Measurements from ENCODE around the gene MANEAL. TPM values are rescaled to one million over a fixed set of nuclear protein-coding genes. Genes with fewer than 3 reads are reported as not detected.
A peak's percentile ranks its signal among the peaks of the same experiment; 100 is the strongest.

The MANEAL gene
- total RNA-seq, 1 experiment from 2014 or later, result 22.7 TPM

- no peak overlapping the region for H3K4me3 Mint-ChIP-seq
- DNase-seq, result peak; percentile 82
- Histone ChIP-seq H2BK120ac (ENCODE audit: low read depth, low read length, poor library complexity, severe bottlenecking) (no peak overlapping the region), H2BK12ac (ENCODE audit: insufficient read length, low read depth, low read length) (no peak overlapping the region), H3K79me1 (ENCODE audit: insufficient read depth, low read depth, low read length, poor library complexity, severe bottlenecking) (peaks cover 9% of the 10 kb centered on the region), H3K27me3 (ENCODE audit: insufficient read depth, low read length) (no peaks in the 10 kb centered on the region), H2BK20ac (ENCODE audit: low read depth, low read length, poor library complexity, severe bottlenecking) (no peak overlapping the region), H2BK5ac (ENCODE audit: insufficient read length, low read length) (no peak overlapping the region), H3K18ac (ENCODE audit: insufficient read length, low read depth, low read length) (no peak overlapping the region), H3K14ac (ENCODE audit: insufficient read depth, low read length) (no peak overlapping the region), H4K20me1 (ENCODE audit: control insufficient read depth, insufficient read depth, insufficient read length) (no peaks in the 10 kb centered on the region), H4K91ac (ENCODE audit: insufficient read length, low read depth, low read length) (no peak overlapping the region), H3K9me3 (ENCODE audit: control insufficient read depth, low read depth, low read length) (no peaks in the 10 kb centered on the region), H3K23ac (ENCODE audit: insufficient read length, low read depth, low read length) (no peak overlapping the region), H3K4me2 (ENCODE audit: insufficient read depth, insufficient read length, low read length) (no peak overlapping the region), H3K23me2 (ENCODE audit: insufficient read length, low read depth, low read length, poor library complexity, severe bottlenecking) (peaks cover 8% of the 10 kb centered on the region), H2BK15ac (ENCODE audit: low read depth, low read length) (no peak overlapping the region), H2AK5ac (ENCODE audit: insufficient read length, low read length) (no peak overlapping the region), H3K4ac (ENCODE audit: low read depth, low read length) (no peak overlapping the region), H3K4me1 (ENCODE audit: insufficient read depth, low read length) (no peaks in the 10 kb centered on the region; the same call in 1 of the 2 replicates), H2AFZ (ENCODE audit: low read length) (no peak overlapping the region), H3K27ac (ENCODE audit: insufficient read length, low read depth, low read length) (no peak overlapping the region), H3T11ph (ENCODE audit: low read length) (no peak overlapping the region), H4K5ac (ENCODE audit: insufficient read length, low read depth, low read length) (no peak overlapping the region), H3K56ac (ENCODE audit: insufficient read length, low read depth, low read length) (no peak overlapping the region), H3K9ac (ENCODE audit: extremely low read depth, insufficient read length, low read length) (no peak overlapping the region), H4K8ac (replicated peaks; ENCODE audit: insufficient read length, low read depth, low read length) (no peak overlapping the region), H3K79me2 (ENCODE audit: insufficient read depth, low read length) (peaks cover 9% of the 10 kb centered on the region; the same call in 1 of the 2 replicates)
- H3K27me3 Mint-ChIP-seq (ENCODE audit: low read depth), result no peaks in the 10 kb centered on the region; the same call in 1 of the 2 replicates
- no peaks in the 10 kb centered on the region for H3K9me3 Mint-ChIP-seq
- no CpG with 5 or more reads among the region's 7 CpGs for WGBS (ENCODE audit: extremely low coverage, insufficient read length, low lambda C conversion rate)
- TF ChIP-seq CTCF (conservative IDR thresholded peaks at IDR 0.05), result peak; percentile 92
- peaks cover 10 to 11% of the 10 kb centered on the region in 2 experiments for H3K4me1 Mint-ChIP-seq
- peaks cover 9 to 43% (median 26%) of the 10 kb centered on the region in 3 experiments for H3K36me3 Mint-ChIP-seq (ENCODE audit: insufficient read depth in 1 of 3, low read depth in 3 of 3)
- H3K27ac Mint-ChIP-seq, result peak overlapping the region in 1 of 3 experiments; percentile 28; a peak in 2 of 7 replicates
These were observed 17.5 kb downstream of the MANEAL start for GRCh38 chr1:37811027-37811655.
